22Rv1 (cell line): ENCODE measurements around the gene C1QTNF8.

Experiments used
- ZFX ChIP-seq: fragments of 450-650 bp; IDR thresholded peaks from 2 replicates; pipeline ENCODE4 v1.6.1; 2017; ENCODE audit warnings: antibody characterized with exemption, borderline replicate concordance
- TF ChIP-seq, protein P1 (sequence below): fragments of 450-650 bp; IDR thresholded peaks from 2 replicates; pipeline ENCODE4 v1.5.1; 2017; ENCODE audit warnings: mild to moderate bottlenecking

DNA sequence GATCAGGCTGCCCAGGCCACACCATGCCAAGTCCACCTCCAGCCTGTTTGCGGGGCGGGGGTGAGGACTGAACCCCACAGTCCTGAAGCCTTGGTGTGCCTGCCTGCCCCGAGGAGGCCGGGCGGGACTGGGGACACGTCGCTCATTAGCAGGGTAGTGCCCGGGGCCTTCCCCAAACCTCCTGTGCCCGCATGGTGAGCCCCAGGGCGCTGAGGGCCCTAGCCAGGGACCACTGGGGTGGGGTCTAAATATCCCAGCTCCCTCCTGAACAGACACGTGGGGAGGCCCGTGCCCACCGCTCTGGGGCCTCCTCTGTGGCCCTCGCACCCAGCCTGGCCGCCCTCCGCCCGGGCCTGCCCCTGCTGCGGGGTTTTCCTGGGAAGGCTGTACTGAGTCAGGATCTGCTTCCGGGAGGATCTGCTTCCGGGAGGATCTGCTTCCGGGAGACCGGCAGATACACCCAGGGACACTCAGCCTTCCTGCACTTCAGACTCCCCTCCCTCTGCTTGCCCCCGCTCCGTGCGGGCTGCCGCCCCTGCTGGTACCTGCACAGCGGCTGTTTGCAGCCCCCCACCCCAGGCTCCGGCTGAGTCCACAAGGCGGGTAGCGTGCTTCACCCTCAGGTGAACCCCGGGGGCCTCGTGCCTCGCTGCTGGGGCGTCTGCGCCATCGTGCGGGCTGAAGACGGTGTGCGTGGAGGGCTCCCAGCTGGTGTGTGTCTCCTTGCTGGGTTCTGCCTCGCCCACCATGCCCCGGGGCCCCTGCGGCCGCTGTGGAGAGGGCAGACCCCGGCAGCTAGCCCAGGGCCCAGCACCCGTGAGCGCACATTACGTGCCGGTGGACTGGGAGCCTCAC, 33.3 kb upstream of the C1QTNF8 start:
- TF ChIP-seq, protein P1, sequence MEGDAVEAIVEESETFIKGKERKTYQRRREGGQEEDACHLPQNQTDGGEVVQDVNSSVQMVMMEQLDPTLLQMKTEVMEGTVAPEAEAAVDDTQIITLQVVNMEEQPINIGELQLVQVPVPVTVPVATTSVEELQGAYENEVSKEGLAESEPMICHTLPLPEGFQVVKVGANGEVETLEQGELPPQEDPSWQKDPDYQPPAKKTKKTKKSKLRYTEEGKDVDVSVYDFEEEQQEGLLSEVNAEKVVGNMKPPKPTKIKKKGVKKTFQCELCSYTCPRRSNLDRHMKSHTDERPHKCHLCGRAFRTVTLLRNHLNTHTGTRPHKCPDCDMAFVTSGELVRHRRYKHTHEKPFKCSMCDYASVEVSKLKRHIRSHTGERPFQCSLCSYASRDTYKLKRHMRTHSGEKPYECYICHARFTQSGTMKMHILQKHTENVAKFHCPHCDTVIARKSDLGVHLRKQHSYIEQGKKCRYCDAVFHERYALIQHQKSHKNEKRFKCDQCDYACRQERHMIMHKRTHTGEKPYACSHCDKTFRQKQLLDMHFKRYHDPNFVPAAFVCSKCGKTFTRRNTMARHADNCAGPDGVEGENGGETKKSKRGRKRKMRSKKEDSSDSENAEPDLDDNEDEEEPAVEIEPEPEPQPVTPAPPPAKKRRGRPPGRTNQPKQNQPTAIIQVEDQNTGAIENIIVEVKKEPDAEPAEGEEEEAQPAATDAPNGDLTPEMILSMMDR, result no peak
- TF ChIP-seq ZFX, result no peak
